H1 (cell line): ENCODE measurements around the gene TARP.

Source experiments
- ATF2 ChIP-seq: IDR thresholded peaks from 2 replicates; pipeline ENCODE4 v1.6.1; 2012; ENCODE audit warnings: low read length, inconsistent platforms
- CHD7 ChIP-seq: fragments of 300-600 bp; sonication (generic); IDR thresholded peaks from 2 replicates; pipeline ENCODE4 v1.7.1; 2012; ENCODE audit warnings: low read length, moderate library complexity, mild to moderate bottlenecking, inconsistent platforms; ENCODE audit not compliant: insufficient replicate concordance
- FOSL1 ChIP-seq: IDR thresholded peaks from 2 replicates; pipeline ENCODE4 v1.6.1; 2011; ENCODE audit warnings: mild to moderate bottlenecking, low read depth, low read length, moderate library complexity; ENCODE audit not compliant: insufficient read depth
- GABPA ChIP-seq: IDR thresholded peaks from 2 replicates; pipeline ENCODE4 v1.6.1; 2011; ENCODE audit warnings: mild to moderate bottlenecking, low read length, moderate library complexity, borderline replicate concordance; ENCODE audit not compliant: insufficient read depth
- POLR2AphosphoS5 ChIP-seq: IDR thresholded peaks from 2 replicates; pipeline ENCODE4 v1.6.1; 2011; ENCODE audit warnings: low read depth, low read length
- RAD21 ChIP-seq, 2 experiments: IDR thresholded peaks in 1 of 2; conservative IDR thresholded peaks in 1 of 2; 2 replicates each; pipeline ENCODE4 v1.6.1; 2011; ENCODE audit warnings: low read depth in 2 of 2, low read length in 2 of 2, improper control_type of control experiment in 1 of 2, inconsistent platforms in 1 of 2, mild to moderate bottlenecking in 1 of 2, moderate library complexity in 1 of 2
- RNF2 ChIP-seq: fragments of 200-900, 300-1000 bp; sonication (generic); IDR thresholded peaks from 2 replicates; pipeline ENCODE4 v1.7.1; 2016; ENCODE audit warnings: borderline replicate concordance, low read depth, mild to moderate bottlenecking, antibody characterized with exemption, low read length; ENCODE audit not compliant: poor library complexity, severe bottlenecking; ENCODE audit errors: missing control alignments
- TCF12 ChIP-seq: IDR thresholded peaks from 2 replicates; pipeline ENCODE4 v1.6.1; 2011; ENCODE audit warnings: low read depth, mild to moderate bottlenecking, low read length

The TARP gene

GRCh38 chr7:38299275-38299931, 26.0 kb upstream of the TARP start (continued):
- TF ChIP-seq CHD7 (no peak), FOSL1 (no peak), POLR2AphosphoS5 (no peak), RNF2 (no peak), RAD21 (IDR thresholded peaks at IDR 0.05 in 1 of 2, conservative IDR thresholded peaks at IDR 0.05 in 1 of 2; ENCODE audit: low read depth in 2 of 2, low read length in 2 of 2) (no peak), ATF2 (no peak), GABPA (no peak), TCF12 (no peak)
